KMS-11 (cell line): ENCODE data around the gene SLC49A4.

Source experiments
- H2AFZ ChIP-seq: fragments of 200-600 bp; sonication (generic); 2 replicates; pipeline ENCODE4 v1.6.1; 2016; ENCODE audit warnings: antibody characterized with exemption, mixed run types, low read depth
- H3K27ac ChIP-seq: fragments of 200-600 bp; sonication (generic); 2 replicates; pipeline ENCODE4 v1.6.1; 2016; ENCODE audit warnings: mild to moderate bottlenecking, mixed run types
- H3K27me3 ChIP-seq: fragments of 200-600 bp; sonication (generic); 2 replicates; pipeline ENCODE4 v1.6.1; 2017; ENCODE audit warnings: mild to moderate bottlenecking, low read depth, mixed run types, moderate library complexity; ENCODE audit not compliant: insufficient read depth
- H3K36me3 ChIP-seq: fragments of 200-600 bp; sonication (generic); 2 replicates; pipeline ENCODE4 v1.6.1; 2017; ENCODE audit warnings: mild to moderate bottlenecking, mixed run types; ENCODE audit not compliant: insufficient read depth
- H3K4me1 ChIP-seq: fragments of 200-600 bp; sonication (generic); 2 replicates; pipeline ENCODE4 v1.6.1; 2016; ENCODE audit warnings: mild to moderate bottlenecking, low read depth, mixed run types; ENCODE audit not compliant: poor library complexity, severe bottlenecking
- H3K4me2 ChIP-seq: fragments of 200-600 bp; sonication (generic); 2 replicates; pipeline ENCODE4 v1.7.0; 2016; ENCODE audit warnings: mild to moderate bottlenecking, mixed run types
- H3K4me3 ChIP-seq: fragments of 200-600 bp; sonication (generic); IDR thresholded peaks from 2 replicates; pipeline ENCODE4 v1.6.1; 2017; ENCODE audit warnings: low read depth, low read length, mixed read lengths; ENCODE audit not compliant: insufficient read depth
- H3K79me2 ChIP-seq: fragments of 200-600 bp; sonication (generic); 2 replicates; pipeline ENCODE4 v1.6.1; 2016; ENCODE audit warnings: low read depth, mixed run types; ENCODE audit not compliant: insufficient read depth
- H3K9ac ChIP-seq: fragments of 200-600 bp; sonication (generic); 2 replicates; pipeline ENCODE4 v1.6.1; 2016; ENCODE audit warnings: mild to moderate bottlenecking, mixed run types
- H4K20me1 ChIP-seq: fragments of 200-600 bp; sonication (generic); 2 replicates; pipeline ENCODE4 v1.6.1; 2016; ENCODE audit warnings: mild to moderate bottlenecking, mixed run types; ENCODE audit not compliant: insufficient read depth
- CTCF ChIP-seq: fragments of 200-600 bp; sonication (generic); conservative IDR thresholded peaks from 2 replicates; pipeline ENCODE4 v1.6.1; 2017; ENCODE audit warnings: low read depth, mild to moderate bottlenecking, antibody characterized with exemption, low read length, moderate library complexity, mixed read lengths

Gene SLC49A4

GRCh38 chr3:122859021-122859805 is 64.3 kb downstream of the SLC49A4 start:
- H3K36me3 ChIP-seq, result no peaks in the 10 kb centered on the region
- H3K4me3 ChIP-seq, result no peak overlapping the region
- no peak overlapping the region for H3K4me2 ChIP-seq
- TF ChIP-seq CTCF, result no peak
- H3K79me2 ChIP-seq, result no peaks in the 10 kb centered on the region
- no peaks in the 10 kb centered on the region for H4K20me1 ChIP-seq
- H3K9ac ChIP-seq, result no peak overlapping the region
- H3K27ac ChIP-seq, result no peak overlapping the region
- no peaks in the 10 kb centered on the region for H3K27me3 ChIP-seq
- no peak overlapping the region for H2AFZ ChIP-seq
- H3K4me1 ChIP-seq, result no peaks in the 10 kb centered on the region

- Histone ChIP-seq H3K9ac (no peak overlapping the region), H3K36me3 (no peaks in the 10 kb centered on the region), H3K27me3 (no peaks in the 10 kb centered on the region), H3K4me2 (no peak overlapping the region), H2AFZ (no peak overlapping the region), H3K79me2 (no peaks in the 10 kb centered on the region), H3K4me3 (no peak overlapping the region), H3K4me1 (no peaks in the 10 kb centered on the region), H4K20me1 (no peaks in the 10 kb centered on the region), H3K27ac (no peak overlapping the region)
- no peak for TF ChIP-seq CTCF
Observed at GRCh38 chr3:122862381-122862780, 67.5 kb downstream of the SLC49A4 start.

- H3K36me3 ChIP-seq, result no peaks in the 10 kb centered on the region
- no peaks in the 10 kb centered on the region for H3K27me3 ChIP-seq
- no peak overlapping the region for H2AFZ ChIP-seq
- H4K20me1 ChIP-seq, result no peaks in the 10 kb centered on the region
- no peak overlapping the region for H3K9ac ChIP-seq
- no peak overlapping the region for H3K4me2 ChIP-seq
- TF ChIP-seq CTCF, result no peak
- no peaks in the 10 kb centered on the region for H3K4me1 ChIP-seq
- no peaks in the 10 kb centered on the region for H3K79me2 ChIP-seq
- H3K4me3 ChIP-seq, result no peak overlapping the region
- H3K27ac ChIP-seq, result no peak overlapping the region
Observed at GRCh38 chr3:122864498-122864897, 69.6 kb downstream of the SLC49A4 start.

- H3K36me3 ChIP-seq, result no peaks in the 10 kb centered on the region
Observed at GRCh38 chr3:122868322-122868721, 73.5 kb downstream of the SLC49A4 start.

More at GRCh38 chr3:122868322-122868721, 73.5 kb downstream of the SLC49A4 start:
- no peak overlapping the region for H2AFZ ChIP-seq
- no peaks in the 10 kb centered on the region for H3K4me1 ChIP-seq
- no peak for TF ChIP-seq CTCF
- H3K4me3 ChIP-seq, result no peak overlapping the region
- no peaks in the 10 kb centered on the region for H3K79me2 ChIP-seq
- no peak overlapping the region for H3K27ac ChIP-seq
- H3K9ac ChIP-seq, result no peak overlapping the region
- no peaks in the 10 kb centered on the region for H3K27me3 ChIP-seq
- H4K20me1 ChIP-seq, result no peaks in the 10 kb centered on the region
- H3K4me2 ChIP-seq, result no peak overlapping the region
